HCEC 1CT (cell line): Measurements from ENCODE around the gene MAST4.

Experiments
- DNase-seq: peaks from one replicate; pipeline ENCODE4 v3.0.0-alpha.2; 2017

MAST4 gene

DNA sequence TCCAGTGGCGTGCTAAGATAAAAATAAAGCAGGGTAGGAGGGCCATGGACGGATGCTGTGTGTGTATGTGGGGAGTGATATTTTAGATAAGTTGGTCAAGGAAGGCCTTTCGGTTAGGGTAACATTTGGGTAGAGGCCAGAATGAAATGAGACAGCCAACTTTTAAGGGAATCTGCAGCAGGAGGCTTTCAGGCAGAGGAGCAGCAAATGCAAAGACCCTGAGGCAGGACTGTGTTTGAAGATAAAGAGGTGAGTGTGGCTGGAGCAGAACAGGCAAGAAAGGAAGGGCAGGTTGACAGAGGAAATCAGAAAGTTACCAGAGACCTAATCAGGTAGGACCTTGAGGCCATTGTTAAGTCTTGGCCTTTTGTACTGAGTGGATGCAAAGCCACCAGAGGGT is 106.2 kb downstream of the MAST4 start:
- DNase-seq: no peak

- no peak for DNase-seq
Observed at GRCh38 chr5:66704790-66705425, 108.7 kb downstream of the MAST4 start.

DNA sequence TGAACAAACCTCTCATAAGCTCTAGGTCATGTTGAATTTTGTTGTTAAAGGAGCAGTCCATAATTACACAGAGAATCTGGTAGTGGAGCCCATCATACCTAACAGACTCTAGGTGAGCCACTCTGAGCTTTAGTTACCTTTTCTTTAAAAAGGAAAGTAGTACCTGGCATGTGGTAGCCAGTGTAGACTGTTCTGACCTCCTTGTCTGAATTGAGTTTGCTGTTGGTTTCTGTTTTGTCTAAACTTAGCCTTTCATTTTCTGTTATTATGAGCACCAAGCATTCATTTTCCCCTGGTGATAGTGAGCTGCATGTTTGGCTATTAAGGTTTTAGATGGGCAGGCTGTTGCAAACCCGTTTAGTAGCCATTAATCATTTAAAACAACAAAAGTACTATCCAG is 112.2 kb downstream of the MAST4 start:
- no peak for DNase-seq

GRCh38 chr5:66710557-66711088 is 114.4 kb downstream of the MAST4 start:
- DNase-seq: peak; percentile 10

DNA sequence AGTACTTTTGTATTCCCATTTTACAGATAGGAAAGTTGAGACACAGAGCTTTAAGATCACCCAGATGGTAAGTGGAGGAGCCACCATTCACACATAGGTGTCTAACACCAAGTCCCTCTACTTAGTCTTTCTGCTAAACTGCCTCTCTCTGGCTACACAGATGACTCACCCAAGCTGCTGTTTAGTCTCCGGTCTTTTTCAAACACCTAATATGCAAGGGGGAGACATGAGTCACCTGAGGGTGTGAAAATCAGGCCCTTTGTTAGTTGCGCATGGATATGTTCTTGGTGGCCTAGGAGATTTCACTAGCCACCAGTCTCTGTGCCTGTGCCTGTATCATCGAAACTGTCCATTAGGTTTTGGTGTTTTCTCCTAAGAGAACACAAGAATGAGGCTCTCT is 117.8 kb downstream of the MAST4 start:
- no peak for DNase-seq

DNA sequence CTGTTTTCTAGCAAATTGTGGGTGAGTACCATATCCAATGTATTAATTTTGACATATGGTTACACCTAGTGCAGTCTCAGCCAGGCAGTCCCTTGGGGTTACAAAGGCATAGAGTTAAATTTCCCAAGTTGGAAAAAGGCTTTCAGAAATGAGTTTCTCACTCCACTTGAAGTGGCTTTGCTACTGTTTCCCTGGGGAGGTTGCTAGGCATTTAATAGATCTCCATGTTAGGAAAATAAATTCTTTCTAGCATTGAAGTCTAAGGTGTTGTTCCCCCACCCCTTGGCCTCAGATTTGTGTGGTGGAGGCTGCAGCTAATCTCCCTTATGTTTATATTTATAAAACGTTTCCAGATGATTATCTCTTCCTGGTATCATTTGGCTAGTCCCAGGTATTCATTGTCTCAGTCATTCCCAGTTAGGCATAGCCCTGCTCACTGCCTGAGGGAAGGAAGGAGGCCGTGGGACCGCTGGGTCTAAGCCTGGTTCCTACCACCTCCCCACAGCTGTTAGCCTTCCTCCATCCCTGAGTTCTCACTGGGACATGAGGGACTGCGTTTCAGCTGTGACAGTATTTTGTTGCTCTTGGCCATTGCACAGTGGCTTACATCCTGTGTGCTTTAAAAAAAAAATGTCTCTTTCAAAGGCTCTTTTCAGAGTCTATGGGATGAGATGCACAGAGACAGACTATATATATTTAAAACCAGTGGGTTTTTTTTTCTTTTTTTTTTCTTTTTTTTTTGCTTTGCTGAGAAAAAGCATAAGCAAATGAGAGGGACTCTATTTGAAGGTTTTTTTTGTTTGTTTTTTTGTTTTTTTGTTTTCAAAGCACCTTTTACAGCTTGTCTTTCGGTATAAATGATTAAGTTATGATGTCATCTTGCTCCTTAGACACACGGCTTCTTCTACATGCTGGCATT is 121.5 kb downstream of the MAST4 start:
- no peak for DNase-seq

DNA sequence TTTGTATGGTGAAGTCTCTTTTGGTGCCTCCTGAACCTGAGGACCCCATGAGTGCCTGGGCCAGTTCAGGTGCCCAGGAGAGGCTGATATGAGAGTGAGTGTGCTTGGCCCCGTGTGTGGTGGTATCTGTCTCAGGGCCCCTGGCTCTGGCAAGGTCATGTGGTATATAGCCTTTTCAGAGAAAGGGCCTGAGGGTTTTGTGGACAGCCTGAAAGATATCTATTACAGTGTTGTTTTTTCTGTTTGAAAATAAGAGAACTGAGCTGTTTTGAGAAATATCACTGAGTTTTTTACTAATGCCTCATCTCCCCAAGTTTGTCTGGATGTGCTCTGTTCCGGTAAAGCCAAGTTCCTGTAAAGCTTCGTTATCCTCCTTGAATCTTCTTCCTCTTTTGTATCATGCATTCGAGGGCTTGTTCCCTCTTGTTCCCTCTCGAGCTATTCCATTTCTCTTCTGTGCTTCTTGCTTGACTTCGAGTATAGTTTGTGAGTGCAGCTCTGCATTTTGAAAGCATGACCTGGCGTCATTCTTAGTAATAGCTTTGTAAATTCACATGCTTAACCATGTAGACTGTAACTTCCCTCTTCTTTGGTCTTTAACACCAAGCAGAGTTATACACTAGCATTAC is 122.3 kb downstream of the MAST4 start:
- DNase-seq: no peak

- DNase-seq: no peak
Observed at GRCh38 chr5:66720780-66721179, 124.6 kb downstream of the MAST4 start.

GRCh38 chr5:66722686-66723085 is 126.5 kb downstream of the MAST4 start:
- no peak for DNase-seq

- DNase-seq: no peak
Observed at GRCh38 chr5:66724349-66725139, 128.4 kb downstream of the MAST4 start.

GRCh38 chr5:66727630-66728029 is 131.4 kb downstream of the MAST4 start:
- no peak for DNase-seq

- DNase-seq: no peak
Observed at GRCh38 chr5:66728049-66728448, 131.9 kb downstream of the MAST4 start.

DNA sequence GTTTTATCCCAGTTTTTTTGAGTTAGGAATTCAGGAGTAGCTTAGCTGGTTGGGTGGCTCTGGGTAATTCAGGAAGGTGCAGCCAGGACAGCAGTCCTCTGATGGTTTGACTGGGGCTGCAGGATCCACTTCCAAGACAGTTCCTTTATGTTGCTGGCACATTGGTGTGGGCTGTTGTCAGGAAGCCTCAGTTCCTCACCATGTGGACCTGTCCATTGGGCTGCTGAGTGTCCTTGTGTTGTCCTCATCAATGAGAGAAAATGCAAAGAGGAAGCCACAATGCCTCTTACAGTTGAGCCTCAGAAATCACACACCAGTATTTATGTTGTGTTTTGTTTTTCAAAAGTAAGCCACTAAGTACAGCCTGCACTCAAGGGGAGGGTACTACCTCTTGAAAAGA is 140.9 kb downstream of the MAST4 start:
- no peak for DNase-seq

- no peak for DNase-seq
Observed at GRCh38 chr5:66738136-66738535, 141.9 kb downstream of the MAST4 start.

DNA sequence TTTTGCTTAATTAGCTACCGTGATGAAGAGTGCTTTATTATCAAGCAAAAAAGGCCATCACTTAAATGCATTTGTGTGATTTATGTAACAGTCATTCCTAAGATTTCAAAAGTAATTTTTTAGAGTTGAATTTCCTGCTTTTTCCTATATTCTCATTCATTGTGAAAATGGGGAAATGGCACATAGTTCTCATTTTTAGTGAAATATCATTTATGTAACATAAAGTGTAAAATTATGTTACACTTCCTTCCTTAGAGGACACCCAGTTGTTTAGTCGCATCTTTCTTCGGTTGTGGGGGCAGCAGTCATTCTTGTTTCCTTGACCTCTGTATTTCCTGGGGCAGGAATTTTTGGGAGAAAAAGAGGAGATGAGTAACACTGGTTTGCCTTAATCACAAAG is 142.8 kb downstream of the MAST4 start:
- DNase-seq: no peak

- no peak for DNase-seq
Observed at GRCh38 chr5:66739951-66740350, 143.8 kb downstream of the MAST4 start.

- no peak for DNase-seq
Observed at GRCh38 chr5:66741394-66741793, 145.2 kb downstream of the MAST4 start.

DNA sequence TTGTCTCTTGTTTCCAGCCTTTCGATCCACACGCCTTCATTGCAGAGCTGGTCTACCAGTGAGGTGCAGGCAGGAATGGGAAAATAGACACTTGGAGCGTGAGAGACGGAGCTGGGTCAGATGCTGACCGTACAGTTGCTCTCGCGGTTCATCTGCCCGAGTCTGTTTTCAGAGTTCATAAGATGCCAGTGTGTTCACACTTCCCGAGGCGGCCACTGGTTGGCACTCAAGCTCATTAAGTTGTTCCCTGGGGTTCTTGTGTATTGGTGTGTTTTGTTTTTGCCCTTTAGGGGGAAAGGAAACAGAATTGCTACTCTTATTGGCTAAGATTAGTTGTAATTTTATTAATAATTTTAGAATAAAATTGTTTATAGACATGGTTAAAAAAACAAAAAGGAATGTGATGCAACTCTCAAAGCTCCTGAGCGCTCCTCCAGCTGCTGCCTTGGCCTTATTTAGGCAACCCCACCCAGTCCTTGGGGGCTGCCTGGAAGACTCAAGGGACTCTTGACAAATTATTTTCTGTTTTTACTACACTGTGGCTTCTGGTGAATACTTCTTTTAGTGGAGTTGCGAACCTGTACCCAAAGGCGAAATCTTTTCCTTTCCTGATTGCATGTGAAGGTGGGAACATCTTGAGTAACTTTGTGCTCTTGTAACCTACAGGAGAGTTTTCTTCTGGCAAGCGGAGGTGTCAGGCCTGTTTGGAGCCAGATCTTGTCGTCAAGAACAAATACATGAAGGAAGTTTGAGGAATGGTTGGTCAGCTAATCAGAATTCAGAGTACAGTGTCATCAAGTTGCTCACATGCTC is 146.1 kb downstream of the MAST4 start:
- DNase-seq: peak; percentile 23

GRCh38 chr5:66742896-66743247 is 146.7 kb downstream of the MAST4 start:
- no peak for DNase-seq

DNA sequence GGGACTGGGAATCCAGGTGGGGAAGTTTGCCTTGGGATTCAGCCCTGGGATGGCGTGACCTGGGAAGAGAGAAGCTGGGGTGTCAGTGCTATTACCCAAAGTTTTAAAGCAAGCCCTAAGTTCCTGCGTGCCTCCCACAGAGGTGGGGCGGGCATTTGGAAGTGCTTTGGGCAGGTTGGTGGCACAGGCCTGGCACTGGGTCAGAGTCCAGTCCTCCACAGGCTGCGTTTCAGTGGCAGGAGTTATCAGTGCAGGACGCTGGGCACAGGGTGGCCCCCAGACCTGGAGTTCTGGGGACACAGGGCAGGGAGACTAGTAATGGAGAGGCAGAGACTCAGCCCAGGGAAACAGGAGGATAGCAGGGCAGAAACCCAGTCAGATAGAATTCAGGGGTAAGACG is 147.2 kb downstream of the MAST4 start:
- DNase-seq: no peak

DNA sequence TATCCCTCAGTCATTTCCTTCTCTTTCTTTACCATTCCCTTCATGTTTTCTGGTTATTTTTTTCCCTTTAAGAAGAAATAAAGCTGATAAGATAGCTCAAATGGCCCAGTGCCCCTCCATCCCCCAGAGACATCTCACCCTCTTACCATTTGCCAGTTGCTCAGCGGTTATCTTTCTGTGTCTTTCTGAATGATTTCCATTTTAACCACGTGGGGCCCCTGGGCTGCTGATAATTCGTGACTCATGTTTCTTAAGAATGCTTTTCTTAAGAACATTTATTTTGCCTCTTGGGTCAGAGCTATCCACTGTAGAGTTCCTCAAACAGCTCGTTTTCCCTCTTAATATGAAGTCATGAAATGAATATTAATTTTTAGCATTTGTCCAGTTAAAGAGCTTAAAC is 147.8 kb downstream of the MAST4 start:
- DNase-seq: peak; percentile 15

GRCh38 chr5:66745297-66745696 is 149.1 kb downstream of the MAST4 start:
- DNase-seq: no peak
